Fibroblast of skin of abdomen (primary cell): ENCODE measurements around the gene PSME3IP1.
"Not testable (repeated sequence)": the region's sequence is repeated elsewhere in the genome, so short reads cannot be mapped to it uniquely, and the experiment has no call there.

ENCODE experiments used
- DNase-seq: peaks from one replicate; pipeline ENCODE4 v3.0.0-alpha.2; 2013

The PSME3IP1 gene

DNA sequence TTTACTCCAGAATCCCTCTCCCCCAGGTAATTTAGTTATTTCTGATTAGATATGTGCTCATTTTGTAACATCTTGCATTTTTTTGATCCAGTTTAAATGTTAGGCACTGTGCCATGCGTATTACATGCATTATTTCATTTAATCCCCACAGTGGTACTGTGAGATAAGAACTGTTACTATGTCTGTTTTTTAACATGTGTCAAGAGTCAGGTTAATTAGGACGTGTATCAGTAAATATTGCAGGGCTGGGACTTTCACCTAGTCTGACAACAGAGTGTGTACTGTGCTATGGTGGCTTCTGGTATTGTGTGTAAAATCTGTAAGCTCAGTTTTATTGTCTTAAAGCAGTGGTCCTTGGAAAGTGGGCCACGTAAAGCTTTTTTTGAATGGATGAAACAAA, 10.9 kb upstream of the PSME3IP1 start:
- no peak for DNase-seq

DNA sequence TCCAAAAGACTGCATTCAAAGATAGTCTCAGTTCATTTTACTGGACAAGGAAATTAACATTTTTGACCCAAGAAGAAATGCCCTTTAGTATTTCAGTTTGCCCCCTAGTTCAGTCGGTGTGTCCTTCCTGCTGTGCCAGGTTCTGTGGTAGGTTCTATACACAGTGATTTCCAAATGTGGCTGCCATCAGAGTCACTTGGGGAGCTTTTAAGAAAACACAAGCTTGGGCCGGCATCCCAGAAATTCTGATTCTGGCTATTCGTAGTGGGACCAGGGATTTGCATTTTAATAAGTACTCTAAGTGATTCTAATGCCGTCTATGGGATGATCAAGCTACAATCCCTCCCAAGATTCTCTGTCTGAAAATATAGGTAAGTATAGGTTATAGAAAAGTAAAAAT, 10.4 kb upstream of the PSME3IP1 start:
- DNase-seq, result no peak

DNA sequence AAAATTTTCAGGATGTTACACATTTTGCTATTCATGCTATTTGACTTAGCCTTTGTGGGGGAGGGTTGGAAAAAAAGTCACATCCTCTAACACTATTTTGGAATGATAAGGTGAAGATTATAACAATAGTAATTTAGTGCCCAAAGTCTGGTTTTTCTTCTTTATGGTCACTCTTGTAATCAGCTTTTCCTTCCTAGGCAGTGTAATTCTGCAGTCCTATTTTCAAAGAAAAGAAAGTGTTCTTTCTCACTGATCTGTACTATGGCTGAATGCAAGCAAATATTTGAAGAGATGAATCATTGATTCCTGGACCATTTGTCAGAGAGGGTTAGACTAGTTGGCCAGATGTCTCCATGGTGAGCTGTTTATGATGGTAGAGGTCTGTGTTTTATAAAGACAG, 8.7 kb upstream of the PSME3IP1 start:
- peak; percentile 93 for DNase-seq

DNA sequence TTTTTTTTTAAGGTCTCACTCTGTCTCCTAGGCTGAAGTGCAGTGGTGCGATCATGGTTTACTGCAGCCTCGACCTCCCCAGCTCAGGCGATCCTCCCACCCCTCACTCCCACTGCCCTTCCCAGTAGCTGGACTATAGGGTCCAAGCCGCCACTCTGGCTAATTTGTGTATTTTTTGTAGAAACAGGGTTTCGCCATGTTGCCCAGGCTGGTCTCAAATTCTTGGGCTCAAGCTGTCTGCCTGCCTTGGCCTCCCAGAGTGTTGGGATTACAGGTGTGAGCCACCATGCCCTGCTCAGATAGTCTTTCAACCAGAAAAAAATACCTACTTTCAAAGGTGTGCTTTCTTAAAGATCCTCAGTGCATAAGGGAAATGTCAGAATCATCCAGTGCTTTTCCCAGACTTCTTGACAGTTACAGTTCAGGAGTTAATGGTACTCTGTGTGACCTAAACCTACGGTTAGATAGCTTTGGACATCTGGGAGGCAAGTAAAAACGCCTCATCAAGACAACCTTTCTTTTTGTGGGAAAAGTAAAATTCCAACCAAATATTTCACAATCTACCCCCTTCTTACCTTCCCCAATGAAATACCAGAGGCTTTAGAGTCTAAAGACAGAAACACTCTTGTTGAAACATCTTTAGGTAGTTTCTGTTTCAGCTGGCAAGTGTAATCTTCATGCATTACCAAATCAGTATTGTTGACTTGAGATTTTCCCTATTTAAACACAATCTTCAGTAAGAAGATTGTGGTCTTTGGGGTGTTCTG, 7.1 kb upstream of the PSME3IP1 start:
- peak; percentile 69 for DNase-seq

DNA sequence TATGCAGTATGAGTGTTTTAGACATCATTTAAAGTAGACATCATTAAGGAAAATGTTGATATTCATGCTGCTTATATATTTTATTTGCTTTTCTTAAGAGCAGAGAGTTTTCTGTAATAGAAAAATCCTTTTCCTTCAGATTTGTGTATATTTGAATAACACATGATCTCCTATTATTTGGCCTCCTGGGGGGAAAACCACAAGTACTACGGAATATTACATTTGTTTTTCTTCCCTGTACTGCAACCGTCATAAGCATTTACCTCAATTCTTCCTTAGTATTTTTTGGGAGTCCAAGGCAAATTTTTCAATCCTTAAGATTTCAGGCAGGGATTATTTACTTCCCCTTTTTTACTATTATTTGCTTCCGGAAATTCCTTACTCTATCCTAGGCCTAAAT, 6.3 kb upstream of the PSME3IP1 start:
- DNase-seq, result peak; percentile 27

- DNase-seq, result peak; percentile 20
These were observed 5.3 kb upstream of the PSME3IP1 start for GRCh38 chr16:57191056-57191571.

GRCh38 chr16:57190136-57190535, 4.3 kb upstream of the PSME3IP1 start:
- no peak for DNase-seq

GRCh38 chr16:57189527-57189926, 3.7 kb upstream of the PSME3IP1 start:
- not testable (repeated sequence) for DNase-seq

DNA sequence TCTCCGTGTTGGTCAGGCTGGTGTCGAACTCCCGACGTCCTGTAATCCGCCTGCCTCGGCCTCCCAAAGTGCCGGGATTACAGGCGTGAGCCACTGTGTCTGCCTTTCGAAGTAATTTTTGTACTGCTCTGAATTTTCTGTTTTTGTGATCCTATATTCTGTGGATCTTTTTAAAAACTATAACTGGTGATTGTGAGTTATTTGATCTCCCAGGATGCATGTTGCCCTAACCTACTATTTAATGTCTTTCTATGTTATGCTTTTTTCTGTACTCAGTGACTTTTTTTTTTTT, 2.8 kb upstream of the PSME3IP1 start:
- DNase-seq, result no peak

DNA sequence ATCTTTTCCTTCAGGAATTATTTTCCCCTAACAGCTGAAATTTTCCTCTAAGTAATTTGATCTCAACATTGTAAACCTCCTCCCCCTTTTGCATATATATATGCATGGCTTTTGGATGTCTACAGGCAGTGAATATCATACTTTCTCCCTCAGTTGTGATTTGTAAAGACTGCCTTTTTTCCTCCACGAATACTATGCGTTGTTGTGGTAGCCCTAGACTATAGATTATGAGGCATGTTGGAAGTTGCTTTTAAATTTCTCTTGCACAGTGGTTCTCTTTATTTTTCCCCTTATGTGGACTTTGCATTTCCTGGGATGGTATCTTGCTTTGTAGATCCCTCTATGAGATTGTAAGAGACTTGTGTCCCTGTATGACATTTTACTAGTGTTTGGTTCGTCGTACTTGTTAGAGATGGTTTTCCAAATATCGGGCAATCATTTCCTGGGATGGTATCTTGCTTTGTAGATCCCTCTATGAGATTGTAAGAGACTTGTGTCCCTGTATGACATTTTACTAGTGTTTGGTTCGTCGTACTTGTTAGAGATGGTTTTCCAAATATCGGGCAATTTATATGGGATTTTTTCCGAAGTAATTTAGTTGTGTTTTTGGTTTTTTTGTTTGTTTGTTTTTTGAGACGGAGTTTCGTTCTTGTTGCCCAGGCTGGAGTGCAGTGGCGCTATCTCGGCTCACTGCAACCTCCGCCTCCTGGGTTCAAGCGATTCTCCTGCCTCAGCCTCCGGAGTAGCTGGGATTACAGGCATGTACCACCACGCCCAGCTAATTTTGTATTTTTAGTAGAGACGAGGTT, 2.3 kb upstream of the PSME3IP1 start:
- peak; percentile 28 for DNase-seq

GRCh38 chr16:57186872-57187854, 1.3 kb upstream of the PSME3IP1 start:
- peak; percentile 27 for DNase-seq

DNA sequence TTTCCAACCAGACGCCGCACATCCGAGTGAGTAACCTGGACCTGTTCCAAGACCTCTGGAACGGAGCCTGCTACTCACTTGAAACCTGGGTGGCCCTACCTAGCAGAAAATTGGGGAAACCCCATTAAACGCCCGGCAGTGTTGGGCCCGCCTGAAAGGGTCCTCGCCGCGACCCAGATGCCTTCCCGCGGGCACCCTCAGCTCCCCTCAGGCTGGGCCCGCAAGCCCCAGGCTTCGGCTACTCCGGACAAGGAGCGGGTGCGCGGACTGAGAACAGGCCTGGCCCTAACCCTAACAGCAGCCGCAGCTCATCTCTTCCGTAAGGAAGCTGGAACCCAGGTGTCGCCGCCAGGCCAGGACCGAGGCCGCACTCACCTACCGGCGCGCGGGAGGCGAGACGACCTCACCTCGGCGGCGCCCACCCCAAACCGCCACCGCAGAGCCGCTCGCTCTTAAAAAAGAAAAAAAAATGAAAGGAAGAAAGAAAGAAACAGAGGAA, 344 bp downstream of the PSME3IP1 start:
- peak; percentile 65 for DNase-seq

- no peak for DNase-seq
These were observed 873 bp downstream of the PSME3IP1 start for GRCh38 chr16:57184887-57185445.

- DNase-seq, result no peak
These were observed 1.7 kb downstream of the PSME3IP1 start for GRCh38 chr16:57184113-57184512.

DNA sequence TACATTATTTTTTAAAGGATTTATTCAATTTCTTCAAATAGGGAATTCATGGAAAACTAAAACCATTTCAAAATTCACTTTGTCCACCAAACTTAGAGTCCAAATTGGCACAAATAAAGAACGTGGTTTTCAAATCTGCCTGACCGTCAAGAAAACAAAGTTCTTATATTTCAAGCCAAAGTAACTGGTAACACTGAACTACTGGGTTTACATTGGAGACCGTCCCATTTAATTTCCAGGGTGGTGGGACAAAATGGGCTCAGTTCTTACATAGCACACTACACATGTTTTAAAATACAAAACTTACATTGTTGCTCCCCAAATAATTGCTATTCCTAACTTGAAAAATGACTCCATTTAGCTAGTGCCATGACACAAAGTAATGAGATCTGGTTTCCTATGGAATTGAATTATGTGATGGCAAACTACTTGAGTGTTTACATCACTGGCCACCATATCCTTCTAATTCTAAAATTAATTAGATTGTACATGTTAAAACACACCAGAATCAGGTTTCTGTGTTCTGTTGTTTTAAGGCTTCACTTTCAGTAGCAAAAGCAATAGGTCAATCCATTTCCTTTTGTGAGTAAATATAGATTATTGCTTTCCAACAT, 6.5 kb downstream of the PSME3IP1 start:
- no peak for DNase-seq

DNA sequence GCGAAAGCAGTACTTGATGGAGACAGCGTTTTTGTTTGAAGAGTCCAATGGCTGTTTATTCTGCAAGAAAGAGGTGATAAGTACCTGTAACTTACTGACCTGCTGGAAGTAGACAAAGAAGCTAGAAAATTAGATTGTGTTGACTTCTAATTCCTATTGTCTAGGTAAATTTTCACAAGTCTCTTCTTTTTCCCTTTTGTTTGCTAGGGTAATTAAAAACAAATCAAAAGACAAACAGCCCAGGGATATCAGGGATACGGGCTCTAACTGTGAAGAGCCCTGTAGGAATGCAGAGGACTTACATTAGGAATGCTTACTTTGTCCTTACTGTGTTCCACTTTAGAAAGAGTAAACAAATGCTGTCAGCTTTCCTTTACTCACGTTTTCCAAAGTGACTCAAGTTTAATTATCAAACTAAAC, 7.0 kb downstream of the PSME3IP1 start:
- no peak for DNase-seq

- DNase-seq, result no peak
These were observed 7.6 kb downstream of the PSME3IP1 start for GRCh38 chr16:57178196-57178595.

GRCh38 chr16:57175896-57176295, 9.9 kb downstream of the PSME3IP1 start:
- no peak for DNase-seq

DNA sequence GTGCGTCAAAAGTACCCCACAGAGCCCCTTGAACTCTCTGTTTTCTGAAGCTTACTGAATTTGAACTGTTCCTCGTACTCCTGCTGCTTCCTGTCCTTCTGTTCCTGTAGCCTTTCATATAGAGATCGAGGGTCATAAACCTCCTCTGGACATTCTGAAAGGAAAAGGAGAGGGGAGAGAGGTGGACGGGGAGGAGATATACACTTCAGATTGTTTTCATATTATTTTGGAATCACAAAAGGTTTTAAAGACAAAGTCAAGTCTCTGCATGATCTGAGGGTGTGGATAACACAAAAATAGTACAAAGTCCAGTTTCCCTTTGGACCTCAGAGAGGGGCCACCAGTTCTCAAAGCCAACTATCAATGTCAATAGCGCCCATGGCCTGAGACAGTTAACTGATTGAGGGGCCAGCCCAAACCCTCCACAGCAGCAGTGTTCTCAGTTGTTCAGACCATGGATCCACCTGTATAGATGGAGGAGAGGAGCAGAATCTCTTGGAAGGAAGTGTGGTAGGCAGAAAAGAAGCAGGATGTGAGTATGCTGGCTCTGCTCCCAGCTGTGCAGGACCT, 13.0 kb downstream of the PSME3IP1 start:
- DNase-seq, result no peak

DNA sequence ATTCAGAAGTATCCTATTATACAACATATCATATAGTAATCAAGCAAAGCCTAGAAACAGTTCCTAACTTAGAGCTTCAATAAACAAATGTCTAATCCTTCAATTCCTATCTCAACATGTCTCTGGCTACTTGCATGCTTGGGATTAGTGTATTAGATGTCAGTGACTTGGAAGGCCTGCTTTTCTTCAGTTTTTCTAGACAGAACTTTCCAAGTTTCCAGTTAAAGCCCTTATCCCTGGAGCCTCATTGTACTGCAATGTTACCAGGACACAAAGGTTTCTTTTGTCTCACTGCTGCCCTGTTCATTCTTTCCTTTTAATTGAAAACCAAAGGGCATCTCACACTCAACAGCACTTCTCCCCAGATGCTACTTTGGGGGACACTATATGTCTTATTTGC, 16.5 kb downstream of the PSME3IP1 start:
- no peak for DNase-seq

DNA sequence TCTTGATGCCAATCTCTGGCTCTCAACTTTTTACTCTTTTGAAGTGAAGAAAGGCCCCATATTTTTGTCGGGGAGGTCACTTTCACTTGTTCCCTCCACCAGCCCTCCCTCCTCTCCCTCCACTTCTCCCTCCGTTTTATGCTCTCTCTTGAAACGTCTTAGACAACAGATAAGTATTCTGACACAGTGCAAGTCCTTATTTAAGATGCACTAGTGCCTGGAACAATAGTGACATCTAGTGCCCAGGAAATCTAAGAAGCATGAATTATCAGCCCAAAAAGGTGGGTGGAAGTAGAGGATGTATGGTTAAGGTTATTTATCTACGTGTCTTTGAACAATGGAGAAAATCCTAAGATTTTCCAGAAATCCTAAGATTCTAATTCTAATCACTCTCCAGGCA, 17.9 kb downstream of the PSME3IP1 start:
- peak; percentile 69 for DNase-seq
